ENCODE measurements around the gene KRTAP10-2. TPM values are rescaled to one million over a fixed set of nuclear protein-coding genes. Genes with fewer than 3 reads are reported as not detected.
"Not testable (repeated sequence)": the region's sequence is repeated elsewhere in the genome, so short reads cannot be mapped to it uniquely, and the experiment has no call there.

The KRTAP10-2 gene
- total RNA-seq, 1 donor from 2014 or later, result not detected

DNA sequence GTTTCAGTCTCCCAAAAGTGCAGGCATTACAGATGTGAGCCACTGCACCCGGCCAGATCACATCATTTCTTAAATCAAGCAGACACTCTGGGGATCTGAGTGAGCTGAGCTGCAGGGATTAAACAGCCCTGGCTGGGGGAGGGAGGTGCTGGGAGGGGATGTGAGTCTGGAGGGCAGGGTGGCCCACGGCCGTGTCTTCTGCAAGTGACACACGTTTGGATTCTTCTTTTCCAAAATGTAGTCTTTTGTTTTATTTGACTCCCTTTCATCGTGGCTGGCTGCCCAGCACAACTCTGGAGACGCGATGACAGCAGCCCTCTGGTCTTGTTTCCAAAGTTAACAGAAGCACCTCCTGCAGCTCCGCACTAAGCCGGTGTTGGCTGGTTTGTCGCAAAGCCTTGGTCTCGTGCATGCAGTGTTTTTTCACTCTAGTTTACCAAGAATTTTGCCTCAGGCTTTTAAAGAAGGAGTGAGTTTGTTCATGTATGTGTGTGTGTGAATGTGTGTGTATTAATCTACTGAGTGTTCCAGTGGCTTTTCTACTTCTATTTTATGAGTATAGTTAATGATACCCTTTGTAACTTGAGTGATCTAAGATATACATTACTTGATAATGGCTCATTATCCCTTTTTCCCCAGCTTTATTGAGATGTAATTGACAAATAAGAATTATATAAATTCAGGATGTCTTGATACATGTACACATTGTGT, 31.9 kb upstream of the KRTAP10-2 start:
- DNase-seq (ENCODE audit: low spot score), result no peak

DNA sequence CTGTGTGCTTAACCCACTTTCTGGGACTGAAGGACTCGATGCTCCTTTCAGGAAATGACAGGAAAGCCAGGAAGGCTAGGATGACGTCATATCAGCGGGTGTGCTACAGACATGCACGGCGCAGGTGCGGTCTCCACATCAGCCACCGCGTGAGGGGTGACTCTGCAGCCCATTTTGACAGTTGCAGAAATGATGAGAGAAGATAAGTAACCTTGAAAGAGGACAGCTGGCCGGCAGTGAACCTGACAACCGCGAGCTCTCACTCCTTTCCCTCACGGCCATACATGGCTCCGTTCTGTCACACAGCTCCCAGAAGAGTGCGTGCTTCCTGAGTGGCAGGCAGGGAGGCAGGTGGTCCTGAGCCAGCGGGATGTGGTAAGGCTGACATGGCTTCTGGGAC, 30.8 kb upstream of the KRTAP10-2 start:
- no peak for DNase-seq (ENCODE audit: low spot score)

DNA sequence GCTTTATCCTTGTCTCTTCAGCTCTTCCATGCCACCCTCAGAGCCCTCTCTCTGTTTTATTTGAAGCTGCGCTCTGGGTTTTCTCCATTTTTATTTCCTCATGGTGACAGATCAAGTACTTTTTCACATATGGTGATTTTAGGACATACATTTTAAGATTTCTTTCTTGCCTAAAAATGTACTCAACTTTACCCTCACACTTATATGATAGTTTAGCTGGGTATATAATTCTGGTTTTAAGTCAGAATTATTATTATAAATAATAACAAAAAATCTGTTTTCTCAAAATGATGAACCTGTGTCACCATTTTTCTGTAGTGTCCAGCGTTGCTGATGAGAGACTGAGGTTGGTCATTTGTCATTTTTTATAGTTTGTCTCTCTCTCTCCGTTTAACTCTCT, 29.9 kb upstream of the KRTAP10-2 start:
- no peak for DNase-seq (ENCODE audit: low spot score)

DNA sequence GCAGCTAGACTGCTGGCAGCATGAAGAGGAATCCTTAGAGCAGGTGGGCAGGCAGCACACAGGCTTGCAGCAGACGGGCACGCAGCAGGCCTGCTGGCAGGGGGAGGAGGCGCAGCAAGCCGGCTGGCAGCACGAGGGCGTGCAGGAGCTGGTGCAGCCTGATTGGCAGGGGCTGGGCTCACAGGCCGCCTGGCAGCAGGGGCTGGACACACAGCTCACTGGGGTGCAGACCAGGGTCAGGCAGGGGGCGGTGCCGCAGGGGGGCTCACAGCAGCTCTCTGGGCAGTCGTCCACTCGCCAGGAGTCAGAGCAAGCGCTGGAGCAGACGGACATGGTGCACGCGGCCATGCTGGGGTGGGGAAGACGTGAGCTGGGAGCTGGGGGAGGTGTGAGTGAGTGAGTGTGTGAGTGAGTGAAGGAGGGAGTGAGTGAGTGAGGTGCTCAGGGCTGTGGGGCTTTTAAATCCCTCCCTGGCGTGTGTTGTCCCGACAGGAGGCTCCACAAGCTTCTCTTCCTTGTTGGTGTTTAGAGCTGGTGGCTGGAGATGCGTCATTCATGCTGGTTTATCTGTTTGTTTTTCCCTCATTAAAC, 29.0 kb upstream of the KRTAP10-2 start, which contains the start of gene KRTAP10-5:
Gene KRTAP10-5 (minus strand): TSS at position 374 of the 591 bp plus-strand sequence. CDS start 26 bp downstream, at position 348.
- not testable (repeated sequence) for DNase-seq (ENCODE audit: low spot score)

DNA sequence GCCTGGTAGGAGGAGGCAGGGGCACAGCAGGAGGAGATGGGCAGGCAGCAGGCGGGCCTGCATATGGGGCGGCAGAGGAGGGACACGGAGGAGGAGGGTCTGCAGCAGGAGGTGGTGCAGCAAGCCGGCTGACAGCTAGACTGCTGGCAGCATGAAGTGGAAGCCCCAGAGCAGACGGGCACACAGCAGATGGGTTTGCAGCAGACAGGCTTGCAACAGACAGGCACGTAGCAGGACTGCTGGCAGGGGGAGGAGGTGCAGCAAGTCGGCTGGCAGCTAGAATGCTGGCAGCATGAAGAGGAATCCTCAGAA, 28.5 kb upstream of the KRTAP10-2 start:
- no peak for DNase-seq (ENCODE audit: low spot score)

DNA sequence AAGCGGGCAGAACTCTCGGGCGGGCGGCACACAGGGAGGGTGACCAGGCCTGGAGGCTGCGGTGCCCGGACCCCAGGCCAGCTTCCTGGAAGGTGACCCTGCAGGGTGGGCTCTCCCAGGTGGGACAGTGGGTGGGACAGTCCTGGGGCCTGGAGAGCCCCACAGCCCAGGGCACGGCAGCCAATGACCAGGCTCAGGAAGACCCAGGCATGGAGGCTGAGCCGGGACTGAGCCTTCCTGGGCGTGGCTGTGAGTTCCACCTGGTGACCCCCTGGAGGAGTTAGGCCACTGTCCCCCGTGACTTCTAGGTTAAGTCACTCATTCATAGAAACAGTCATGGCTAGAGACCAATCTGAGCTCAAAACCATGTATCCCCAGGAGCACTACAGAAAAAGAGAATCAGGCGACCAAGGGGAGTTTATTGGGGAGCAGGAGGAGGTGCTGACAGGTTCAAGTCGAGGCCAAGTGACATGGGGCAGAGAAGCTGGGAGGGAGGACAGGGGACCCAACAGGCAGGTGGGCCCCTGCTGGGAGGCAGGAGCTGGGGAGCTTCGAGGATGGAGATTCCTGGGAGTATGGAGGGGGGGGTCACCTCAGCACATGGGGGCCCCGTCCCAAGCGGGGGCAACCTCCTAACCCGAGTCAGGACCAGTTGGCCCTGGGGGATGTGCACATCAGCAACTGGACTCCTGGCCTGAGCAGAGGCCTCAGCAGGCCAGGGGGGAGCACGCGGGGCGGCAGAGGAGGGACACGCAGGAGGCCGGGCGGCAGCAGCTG, 27.9 kb upstream of the KRTAP10-2 start:
- DNase-seq (ENCODE audit: low spot score), result no peak

DNA sequence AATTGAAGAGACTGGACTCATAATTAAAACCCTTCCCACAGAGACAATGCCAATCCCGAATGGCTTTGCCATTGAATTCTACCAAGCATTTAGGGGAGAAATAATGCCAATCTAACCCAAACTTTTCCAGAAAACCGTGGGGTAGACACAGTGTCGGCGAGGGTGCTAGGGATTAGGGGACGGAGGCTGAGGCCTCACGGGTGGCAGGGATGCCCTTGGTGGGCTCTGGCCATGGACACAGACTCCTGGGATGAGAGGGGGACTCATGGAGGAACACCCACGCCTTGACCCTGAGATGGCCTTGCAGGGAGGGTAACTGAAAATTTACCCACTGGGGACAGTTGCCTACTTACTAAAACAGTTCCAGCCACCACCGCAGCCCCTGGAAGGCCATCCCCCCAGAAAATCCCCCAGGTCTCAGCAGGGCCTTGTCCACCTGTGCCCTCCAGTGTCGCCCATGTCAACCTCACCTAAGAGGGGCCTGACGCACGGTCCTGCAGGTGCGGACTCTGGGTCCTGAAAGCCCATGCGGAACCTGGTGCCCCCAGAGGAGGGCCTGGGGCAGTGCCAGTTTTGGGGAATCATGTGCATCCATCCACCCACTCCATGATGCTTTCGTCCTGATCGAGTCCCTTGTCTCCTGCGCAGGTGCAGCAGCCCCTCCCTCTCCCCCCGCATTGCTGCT, 27.2 kb upstream of the KRTAP10-2 start:
- DNase-seq (ENCODE audit: low spot score), result no peak

DNA sequence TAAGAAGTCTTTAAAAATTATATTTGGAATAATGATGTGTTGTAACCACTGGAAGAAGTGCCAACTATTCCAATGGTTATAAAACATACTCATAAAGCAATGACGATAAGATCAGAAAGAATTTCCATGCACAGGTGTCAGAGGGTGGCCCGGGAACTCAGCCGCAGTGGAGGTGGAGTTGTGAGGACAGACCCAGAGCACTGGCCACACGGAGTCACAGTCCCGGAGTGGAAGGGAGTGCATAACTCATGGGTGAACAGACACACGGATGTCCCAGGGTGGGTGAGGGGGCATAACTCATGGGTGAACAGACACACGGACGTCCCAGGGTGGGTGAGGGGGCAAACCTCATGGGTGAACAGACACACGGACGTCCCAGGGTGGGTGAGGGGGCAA, 24.7 kb upstream of the KRTAP10-2 start:
- no peak for DNase-seq (ENCODE audit: low spot score)

DNA sequence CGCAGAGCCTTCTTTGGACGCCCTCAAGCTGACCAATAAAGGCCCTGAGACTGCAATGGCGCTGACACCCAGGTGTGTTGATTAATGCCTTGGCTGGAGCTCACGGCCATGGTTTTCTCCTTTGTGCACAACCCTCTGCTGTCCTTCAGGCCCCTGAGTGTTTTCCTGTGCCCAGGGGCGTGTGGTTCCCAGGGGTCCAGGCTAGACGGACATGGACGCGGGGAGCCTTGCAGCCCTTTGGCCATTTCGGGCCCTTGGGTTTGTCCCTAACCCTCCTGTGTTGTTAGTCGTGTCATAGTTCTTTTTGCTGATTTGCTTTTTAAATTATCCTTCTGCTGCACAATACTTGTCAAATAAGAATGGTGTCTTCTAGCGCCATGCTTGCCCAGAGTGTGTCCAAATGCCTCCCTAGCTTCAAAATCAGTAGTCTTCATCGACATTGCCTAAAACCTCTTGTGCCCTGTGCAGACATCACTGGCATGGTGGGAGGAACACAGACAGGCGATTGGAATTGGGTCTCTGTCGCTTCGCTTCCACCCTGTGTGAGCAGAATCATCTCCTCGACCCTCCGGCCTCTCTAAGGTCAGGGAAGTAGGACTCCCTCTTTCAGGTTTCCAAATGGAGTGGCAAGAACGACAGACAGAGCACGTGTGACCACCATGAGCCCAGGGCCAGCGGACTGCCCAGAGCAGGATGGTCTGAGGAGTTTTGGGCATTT, 24.2 kb upstream of the KRTAP10-2 start:
- no peak for DNase-seq (ENCODE audit: low spot score)

DNA sequence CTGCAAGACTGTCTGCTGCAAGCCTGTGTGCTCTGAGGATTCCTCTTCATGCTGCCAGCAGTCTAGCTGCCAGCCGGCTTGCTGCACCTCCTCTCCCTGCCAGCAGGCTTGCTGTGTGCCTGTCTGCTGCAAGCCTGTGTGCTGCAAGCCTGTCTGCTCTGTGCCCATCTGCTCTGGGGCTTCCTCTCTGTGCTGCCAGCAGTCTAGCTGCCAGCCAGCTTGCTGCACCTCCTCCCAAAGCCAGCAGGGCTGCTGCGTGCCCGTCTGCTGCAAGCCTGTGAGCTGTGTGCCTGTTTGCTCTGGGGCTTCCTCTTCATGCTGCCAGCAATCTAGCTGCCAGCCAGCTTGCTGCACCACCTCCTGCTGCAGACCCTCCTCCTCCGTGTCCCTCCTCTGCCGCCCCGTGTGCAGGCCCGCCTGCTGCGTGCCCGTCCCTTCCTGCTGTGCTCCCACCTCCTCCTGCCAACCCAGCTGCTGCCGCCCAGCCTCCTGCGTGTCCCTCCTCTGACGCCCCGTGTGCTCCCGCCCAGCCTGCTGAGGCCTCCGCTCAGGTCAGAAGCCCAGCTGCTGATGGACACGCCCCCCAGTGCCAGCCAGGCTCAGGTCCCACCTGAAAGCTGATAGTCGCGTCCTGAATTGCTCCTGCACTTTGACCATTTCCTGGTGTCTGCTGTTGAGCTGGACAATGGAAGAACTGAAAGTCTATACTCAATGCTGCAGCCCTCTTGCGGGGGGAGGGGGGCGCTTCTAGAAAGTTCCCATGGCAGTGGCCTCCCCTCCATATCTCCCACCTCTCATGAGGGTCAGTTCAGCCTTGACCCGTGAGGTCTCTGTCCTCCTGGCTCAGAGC, 23.4 kb upstream of the KRTAP10-2 start:
- DNase-seq (ENCODE audit: low spot score), result no peak

DNA sequence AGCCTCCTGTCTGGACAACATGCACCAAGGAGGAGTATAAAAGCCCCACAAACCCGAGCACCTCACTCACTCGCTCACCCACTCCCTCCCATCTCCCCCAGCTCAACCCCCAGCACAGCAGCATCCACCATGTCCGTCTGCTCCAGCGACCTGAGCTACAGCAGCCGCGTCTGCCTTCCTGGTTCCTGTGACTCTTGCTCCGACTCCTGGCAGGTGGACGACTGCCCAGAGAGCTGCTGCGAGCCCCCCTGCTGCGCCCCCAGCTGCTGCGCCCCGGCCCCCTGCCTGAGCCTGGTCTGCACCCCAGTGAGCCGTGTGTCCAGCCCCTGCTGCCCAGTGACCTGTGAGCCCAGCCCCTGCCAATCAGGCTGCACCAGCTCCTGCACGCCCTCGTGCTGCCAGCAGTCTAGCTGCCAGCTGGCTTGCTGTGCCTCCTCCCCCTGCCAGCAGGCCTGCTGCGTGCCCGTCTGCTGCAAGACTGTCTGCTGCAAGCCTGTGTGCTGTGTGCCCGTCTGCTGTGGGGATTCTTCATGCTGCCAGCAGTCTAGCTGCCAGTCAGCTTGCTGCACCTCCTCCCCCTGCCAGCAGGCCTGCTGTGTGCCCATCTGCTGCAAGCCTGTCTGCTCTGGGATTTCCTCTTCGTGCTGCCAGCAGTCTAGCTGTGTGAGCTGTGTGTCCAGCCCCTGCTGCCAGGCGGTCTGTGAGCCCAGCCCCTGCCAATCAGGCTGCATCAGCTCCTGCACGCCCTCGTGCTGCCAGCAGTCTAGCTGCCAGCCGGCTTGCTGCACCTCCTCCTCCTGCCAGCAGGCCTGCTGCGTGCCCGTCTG, 22.5 kb upstream of the KRTAP10-2 start, which contains the start of gene KRTAP10-4:
Gene KRTAP10-4 (plus strand): TSS at position 100 of the 827 bp plus-strand sequence. CDS start 30 bp downstream, at position 130.
- DNase-seq (ENCODE audit: low spot score), result not testable (repeated sequence)

DNA sequence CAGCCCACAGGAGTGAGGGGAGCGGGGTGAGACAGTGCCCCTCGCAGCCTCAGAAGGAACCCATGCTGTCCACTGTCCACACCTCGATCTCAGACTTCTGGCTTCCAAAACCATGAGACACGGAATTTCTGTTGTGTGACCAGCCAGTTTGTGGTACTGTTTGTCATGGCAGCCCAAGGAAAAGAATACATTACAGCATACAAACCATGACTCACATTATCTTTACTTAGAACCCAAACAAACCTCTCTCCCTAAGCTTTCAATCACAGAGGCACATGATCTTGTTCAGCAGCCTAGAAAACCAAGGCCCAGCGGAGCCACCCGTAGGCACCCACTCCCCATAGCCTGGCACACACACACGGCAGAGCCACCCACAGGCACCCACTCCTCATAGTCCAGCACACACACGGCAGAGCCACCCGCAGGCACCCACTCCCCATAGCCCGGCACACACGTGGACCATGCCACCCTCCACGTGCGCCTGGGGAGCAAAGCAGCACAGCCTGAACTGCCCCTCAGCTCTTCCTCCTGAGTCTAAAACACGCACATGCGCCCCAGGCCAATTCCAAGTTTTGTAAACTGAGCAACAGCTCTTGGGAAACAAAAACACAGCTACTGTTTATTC, 21.8 kb upstream of the KRTAP10-2 start:
- no peak for DNase-seq (ENCODE audit: low spot score)

DNA sequence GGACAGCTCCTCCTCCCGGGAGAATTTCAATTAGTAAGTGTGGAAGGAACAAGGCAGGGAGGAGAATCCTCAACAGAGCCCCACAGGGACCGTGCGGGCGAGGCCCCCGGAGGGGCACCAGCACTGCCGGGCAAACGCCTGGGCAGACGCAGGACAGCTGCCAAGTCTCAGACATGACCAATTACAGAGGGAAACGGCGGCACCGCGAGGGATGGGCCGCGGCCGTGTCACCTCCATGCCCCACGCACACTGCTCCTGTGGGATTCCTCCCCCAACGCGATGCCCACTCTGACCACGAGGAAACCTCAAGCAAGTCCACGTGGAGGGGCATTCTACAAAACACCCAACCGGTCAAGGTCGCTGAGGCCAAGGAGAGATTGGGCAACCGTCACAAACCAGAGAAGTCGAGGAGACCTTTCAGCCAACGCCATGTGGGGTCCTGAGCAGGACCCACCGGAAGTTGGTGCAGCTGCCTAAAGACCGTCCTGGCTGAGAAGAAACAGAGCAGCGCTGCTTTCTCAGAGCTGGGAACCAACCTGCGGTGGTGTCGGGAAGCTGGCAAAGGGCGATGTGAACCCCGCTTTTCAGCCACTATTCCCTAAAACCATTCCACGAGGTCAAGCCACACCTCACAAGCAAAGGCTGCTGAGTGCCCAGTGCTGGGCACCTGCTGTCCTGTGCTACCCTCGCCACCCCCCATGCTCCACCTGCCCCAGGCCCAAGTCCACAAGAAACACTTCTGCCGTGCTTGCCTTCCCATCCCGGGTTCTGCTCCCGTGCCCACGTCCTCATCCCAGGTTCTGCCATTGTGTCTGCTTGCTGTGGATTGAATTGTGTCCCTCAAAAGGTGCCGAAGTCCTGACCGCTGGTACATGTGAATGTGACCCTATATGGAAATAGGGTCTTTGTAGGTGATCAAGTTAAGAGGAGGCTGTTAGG, 20.8 kb upstream of the KRTAP10-2 start:
- DNase-seq (ENCODE audit: low spot score), result no peak

DNA sequence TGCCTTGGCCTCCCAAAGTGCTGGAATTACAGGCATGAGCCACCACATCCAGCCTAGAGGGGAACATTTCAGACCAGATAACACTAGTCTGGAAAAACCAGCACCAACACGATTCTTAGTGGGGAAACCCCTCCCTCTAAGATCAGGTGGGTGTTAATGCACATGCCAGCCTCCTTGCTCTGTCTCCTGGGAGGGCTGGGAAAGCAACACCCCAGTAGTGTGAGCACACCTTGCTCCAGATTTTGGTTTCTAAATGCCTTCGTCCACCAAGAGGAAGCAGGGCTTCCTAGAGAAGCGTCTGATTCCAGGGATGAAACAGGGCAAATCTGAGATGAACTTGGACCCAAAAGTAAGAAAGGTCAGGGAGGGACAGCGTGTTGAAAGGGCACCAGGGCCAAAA, 20.0 kb upstream of the KRTAP10-2 start:
- no peak for DNase-seq (ENCODE audit: low spot score)

DNA sequence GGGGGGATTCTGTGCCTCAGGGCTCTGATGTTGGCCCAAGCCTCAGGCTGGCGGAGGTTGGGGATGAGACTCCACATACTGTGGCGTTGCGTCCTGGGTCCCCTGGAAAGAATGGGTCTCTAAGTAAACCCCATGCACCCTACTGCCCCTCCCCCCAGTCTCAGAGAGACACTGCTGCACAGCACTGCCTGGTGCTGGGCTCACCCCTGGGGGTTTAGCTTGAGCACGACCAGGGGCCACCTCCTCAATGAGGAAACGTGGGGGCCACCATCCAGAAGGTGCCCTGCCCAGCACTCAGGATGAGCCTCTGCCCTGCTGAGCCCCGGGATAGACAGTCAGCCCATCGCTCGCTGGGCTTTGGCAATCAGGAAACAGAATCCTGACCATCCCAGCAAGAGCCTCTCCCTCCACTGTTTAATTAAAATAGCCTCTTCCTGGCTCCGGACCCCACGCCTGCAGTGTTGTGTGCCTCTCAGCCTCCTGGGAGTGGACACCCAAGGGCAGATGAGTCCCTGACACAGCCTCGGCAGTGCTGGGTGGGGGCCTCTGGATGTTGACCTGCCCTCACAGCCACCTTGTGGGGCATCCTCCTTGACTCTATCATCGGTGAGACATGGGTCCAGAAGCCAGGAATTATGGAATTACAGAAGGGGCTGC, 18.7 kb upstream of the KRTAP10-2 start:
- no peak for DNase-seq (ENCODE audit: low spot score)

DNA sequence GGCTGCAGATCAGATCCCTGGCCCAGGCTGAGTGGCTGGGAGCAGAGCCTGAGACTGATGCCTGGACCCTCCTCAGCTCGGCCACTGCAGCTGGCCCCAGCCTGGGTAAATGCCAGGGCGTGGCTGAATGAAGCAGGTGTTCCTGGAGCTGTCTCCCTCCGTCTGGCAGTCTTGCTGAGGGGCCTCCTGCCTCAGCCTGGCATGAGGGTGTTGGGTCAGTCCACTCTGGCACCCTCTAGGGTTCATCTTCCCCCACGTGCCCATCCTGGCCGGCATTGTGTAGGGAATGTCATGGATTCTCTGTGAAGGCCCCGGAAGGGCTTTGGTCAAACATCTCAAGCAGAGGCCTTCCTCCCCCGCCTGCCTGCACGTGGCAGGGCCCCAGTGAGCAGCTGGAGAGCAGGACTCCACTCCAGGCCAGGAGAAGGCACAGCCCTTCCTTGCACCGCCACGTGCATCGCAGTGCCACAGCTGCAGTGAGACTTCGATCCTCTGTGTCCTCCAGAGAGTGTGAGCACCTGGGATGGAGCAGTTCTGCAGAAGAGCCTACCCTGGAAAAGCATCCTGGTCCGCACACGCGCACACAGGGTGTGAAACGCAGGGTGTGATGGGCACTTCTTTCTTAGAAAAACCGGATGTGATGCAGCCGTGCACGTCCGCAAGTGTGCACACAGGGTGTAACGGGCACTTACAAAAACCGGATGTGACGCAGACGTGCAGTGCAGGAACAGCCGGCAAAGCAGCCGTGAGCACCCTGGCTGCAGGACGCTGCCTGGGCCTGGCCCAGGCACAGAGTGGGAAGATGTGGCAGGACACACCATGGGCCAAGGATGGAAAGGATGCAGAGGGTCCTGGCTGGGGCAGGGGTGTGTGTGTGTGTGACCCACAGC, 17.6 kb upstream of the KRTAP10-2 start:
- DNase-seq (ENCODE audit: low spot score), result no peak

DNA sequence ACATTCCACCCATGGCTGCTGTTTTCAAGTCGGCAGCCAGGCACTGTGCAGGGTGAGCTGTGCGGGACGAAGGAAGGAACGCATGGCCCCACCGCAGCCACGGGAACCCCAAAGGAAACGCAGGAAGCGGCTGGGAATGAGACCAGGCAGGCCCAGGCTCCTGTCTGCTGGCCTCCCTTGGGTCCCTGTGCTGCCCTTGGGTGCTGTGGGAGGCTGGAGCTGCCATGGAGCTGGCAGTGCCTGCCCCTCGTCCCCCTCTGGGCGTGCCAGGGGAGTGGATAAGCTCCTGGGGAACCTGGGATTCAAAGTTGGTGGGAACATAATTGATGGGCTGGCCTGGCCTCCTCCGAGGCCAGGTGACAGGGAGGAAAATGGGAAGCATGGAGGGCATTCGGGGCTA, 17.0 kb upstream of the KRTAP10-2 start:
- no peak for DNase-seq (ENCODE audit: low spot score)

Measured in ureter (tissue), 1 donor.